ENCODE data around the gene PDCD4.
A peak's percentile ranks its signal among the peaks of the same experiment; 100 is the strongest.

PDCD4 gene

DNA sequence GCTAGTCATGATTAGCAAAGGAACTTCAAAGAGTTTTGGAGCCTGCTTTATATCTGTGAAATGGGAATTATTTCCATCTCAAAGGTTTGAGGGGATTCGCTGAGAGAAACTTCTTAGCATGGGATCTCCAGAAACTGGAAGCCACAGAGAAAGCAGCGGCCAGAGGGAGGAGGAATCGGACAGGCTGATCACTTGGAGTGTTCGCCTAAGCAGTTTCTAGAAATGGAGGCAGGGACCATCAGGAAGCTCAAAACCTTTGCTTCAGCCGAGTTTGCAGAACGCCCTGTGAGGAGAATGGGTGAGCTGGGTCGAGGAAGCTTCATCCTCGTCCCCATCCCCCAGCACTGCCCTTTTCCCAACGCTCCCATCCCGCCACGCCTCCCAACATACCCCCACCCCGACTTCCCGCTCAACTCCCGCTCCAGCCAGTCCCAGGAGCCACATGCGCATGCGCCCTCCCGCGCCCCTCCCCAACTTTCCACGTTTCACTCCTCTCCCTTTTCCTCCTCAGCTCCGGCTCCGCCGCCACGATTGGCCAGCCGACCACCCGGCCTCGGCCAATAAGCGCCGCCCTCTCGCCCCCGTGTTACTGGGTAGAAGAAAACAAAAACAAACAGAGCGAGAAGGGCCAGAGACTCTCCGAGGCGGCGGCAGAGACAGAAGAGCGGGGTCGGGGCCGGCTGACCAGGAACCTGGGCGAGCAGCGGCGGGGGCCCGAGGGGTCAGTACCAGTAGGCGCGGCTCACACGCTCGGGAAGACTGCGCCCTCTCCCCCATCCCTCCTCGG is at the start of gene PDCD4:
TSS of gene PDCD4 (plus strand) at position 631 of the 787 bp plus-strand sequence. CDS start 4,100 bp downstream, outside the sequence.
- peak; percentile 95 to 96 for DNase-seq

DNA sequence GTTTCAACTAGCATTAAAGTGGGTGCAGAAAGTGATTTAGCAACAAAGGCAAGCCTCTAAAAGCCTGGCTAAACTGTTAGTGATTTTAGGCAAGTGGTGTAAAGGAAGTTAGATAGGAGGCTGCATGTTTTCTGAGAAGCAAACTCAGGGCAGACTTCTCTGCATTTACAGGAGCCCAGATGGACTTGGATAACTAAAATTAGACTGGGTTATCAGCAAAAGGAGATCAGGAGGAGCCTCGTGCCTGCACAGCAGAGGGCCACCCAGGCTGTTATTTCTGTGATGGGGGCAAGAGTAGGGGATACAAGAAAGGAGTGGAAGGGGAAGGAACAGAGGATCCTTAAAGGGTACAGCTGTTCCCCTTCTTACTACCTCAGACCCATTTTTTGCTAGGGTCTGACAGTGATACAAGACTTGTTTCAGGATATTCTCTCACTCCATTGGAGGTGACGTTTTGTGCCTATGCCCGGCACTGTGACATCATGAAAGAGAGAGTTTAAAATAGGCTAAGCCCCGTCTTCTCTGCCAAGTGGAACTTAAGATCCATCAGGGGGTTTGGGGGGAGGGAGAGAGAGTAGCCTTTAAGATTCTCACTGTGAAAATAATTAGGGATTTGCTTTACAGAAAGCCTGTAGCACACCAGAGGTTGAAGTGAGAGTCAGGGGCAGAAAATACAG is 49.6 kb upstream of the PDCD4 start:
- DNase-seq, result no peak

DNA sequence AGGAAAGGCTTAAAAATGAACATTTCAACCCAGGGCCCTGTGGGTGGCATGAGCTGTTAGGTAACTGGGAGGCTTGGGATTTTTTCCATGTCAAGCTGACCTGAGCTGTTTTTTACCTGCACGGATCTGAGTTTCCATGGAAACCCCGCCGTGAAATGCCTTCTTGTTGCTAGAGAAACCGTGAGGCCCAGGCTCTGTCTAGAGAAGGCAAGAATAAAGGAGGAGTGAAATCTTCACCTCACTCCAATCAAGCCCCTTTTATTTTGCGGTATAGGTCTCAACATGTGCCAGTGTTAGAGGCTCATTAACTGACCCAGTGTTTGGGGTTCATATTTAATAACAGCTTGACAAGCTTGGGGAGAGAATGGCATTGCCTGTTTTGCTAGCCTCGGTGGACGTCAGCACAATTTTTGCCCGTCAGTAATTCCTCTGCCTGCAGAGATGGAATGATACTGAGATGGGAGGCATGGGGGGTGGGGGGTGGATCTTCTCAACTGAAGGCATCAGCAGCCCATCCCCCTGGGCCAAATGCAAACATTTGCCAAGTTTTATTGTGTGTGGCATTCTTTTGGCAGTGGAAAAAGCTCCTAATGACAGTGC is 48.9 kb upstream of the PDCD4 start:
- no peak for DNase-seq

DNA sequence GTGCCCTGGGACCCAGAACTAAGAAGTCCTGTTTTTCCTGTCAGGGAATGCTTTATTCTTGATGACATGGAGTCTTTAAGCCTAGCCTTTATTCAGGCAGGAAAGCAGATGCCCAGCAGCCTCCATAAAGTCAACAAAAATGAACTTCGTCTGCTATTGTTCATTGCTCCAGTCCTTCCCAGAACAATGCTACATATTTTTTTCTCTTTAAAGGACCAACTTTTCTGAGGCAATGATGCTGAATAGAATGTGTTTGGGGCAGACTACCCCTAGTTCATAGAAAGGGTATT is 47.6 kb upstream of the PDCD4 start:
- DNase-seq, result no peak

DNA sequence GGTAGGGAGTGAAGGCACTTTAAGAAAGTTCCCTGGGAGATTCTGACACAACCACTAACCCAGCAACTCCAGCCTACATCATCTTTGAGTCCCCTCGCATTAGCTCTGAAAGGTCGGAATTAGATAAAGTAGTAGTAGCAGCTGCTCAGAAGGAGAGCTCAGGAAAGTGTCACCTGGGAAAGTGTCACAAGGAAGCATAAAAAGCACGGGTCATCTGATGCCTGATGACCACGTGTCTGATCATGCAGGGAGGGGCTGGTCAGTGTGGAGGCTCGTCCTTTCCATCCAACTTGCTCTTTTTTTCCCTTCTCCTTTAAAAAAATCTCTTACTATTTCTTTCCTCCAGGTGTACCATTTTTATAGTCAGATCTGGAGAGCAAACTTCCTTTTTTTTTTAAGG is 47.1 kb upstream of the PDCD4 start:
- no peak for DNase-seq

DNA sequence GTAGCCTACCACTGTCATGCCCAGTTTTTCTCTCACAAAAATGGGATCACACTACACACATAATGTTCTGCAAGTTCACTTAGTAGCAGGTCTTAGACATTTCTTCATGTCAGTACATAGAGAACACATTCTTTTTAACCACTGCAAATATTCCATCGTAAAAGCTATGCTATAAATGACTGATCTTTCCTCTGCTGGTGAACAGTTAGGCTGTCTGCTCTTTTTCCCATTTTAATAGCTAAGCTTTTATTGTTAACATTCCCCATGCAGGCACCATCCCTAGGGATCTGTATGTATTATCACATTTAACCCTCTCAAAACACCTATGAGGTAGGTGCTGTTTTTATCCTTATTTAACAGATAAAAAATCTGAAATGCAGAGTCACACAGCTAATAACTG is 46.2 kb upstream of the PDCD4 start:
- DNase-seq, result no peak

DNA sequence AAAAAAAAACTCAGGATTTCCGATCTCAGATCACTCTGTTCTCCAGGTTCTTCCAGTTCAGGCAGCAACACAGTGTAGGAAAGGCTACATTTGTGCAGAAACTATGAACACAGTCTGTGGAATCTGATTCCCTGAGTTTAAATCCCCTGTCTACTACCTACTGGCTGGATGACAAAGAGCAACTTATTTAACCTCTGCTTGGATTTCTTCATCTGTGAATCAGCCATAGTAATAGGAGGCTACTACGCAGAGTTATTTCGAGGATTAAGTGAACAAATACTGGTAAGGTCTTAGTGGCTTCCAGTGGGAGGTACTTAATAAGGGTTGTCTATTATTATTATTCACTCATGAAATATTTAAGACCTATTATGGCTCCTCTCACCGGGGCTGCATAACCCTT is 44.3 kb upstream of the PDCD4 start:
- DNase-seq, result no peak

DNA sequence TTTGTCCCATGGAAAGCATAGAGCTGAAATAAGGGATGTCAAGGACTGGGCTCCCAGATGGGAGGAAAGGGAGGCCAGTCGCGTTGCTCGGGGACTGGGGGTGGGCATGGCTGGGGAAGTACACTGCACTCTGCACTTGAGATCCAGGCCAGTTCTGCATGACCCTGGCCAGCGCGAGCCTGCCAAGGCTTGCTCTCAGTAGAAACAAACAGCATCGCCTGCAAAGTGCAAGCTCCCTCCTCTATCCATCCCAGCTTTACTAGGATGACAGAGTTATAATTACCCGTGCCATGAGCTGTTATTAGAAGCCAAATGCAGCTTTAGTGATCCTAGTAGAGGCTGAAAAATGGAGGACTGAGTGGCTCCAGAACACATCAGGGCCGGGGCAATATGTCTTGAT is 43.9 kb upstream of the PDCD4 start:
- DNase-seq, result no peak

DNA sequence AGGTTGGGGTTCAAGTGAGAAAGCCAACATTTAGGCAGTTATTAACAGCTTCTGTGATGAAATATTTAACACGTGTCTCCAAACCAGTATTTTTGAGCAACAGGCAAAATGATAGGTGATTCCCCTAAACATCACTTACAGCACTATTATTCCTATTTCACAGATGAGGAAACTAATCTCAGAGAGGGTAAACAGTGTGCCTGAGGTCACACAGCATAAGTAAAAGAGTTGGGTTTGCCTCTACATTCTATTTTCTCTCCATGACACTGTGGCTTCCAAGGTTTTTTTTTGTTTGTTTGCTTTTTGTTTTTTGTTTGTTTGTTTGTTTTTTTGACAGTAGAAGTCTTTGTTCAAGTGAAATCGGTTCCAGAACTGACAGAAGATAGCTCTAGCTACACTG is 43.2 kb upstream of the PDCD4 start:
- no peak for DNase-seq

DNA sequence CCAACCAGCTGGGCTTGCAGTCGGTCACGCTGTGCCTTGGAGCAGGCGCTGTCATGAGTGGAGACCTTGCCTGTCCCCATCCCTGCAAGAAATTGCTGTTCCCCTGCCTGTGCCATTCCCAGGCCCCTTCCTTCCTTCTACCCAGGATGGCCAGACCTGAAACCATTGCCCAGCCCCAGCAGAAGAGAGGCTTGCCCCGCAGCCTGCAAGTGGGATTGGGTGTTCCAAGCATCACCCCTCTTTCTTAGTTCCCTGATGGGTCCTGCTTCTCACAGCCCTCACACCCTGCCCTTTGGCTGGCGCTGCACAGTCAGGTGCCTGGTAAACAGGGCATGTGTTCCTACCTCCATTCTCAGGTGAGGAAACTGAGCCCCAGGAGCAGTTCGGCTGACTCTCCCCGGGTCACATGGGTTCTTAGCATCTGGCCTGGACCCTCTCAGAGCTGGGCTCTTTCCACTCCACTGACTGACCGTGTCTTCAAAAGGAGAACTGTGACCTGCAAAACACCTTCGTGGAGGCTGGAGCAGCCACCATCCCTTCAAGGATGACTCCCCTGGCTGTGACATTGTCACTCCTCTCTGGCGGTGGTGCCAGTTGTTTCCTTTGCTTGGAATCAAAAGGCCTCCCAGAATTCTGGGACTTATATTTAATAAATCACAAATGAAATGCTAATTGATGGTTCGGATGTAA is 41.9 kb upstream of the PDCD4 start:
- no peak for DNase-seq

DNA sequence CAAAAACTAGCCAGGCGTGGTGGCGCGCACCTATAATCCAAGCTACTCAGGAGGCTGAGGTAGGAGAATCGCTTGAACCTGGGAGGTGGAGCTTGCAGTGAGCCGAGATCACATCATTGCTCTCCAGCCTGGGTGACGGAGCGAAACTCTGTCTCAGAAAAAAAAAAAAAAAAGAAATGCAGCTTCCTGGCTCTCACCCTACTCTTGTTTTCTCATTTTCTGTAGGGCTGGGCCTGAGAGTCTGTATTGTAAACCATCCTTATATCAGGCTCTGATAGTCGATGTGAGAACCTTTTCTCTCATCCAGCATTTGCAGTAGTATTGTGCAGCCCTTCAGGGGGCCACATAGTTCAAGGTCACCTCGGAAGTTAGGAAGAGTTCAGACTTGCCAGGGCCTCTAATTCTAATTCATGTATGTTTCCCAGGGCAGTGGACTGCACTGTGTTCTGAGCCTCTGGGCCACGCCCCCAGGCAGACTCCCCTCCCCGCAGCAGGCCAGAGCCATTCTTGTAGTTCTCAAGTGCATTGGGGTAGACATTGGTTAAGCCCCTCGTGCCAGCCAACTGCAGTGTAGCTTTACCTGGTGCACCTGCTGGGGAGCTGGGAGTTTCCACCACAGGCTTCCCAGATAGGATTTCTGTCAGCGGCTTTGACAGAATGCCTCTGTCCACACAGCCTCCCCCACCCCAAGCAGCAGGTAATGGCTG is 38.3 kb upstream of the PDCD4 start:
- DNase-seq, result no peak

DNA sequence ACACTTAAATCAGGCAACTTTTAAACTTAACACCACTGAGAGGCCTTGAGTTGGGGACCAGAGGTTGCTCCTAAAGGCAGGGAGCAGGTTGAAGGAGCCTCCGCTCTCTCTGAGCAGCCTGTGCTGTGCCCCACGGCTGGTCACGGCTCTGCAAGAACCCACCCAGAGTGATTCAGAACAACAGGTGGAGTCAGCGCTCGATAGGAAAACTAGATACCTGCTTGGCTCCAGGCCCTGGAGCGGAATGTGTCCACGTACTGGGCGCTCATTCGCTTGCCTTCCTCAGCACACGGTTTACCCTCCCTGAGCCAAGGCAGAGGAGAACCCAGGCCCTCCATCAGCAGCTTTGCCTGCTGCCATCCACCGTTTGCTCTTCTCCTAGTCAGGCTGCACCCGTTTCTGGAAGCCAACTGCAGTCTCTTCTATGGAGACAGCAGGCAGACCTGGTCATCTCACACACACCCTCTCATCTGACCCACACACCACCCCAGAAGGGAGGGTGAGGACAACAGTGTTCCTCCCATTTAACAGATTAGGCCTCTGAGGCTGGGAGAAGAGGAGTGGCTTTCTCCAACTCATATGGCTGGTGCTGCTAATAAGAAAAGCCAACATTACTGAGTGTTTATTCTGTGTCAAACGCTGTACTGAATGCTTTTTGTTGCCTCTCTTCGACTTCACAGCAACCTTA is 37.6 kb upstream of the PDCD4 start:
- no peak for DNase-seq

DNA sequence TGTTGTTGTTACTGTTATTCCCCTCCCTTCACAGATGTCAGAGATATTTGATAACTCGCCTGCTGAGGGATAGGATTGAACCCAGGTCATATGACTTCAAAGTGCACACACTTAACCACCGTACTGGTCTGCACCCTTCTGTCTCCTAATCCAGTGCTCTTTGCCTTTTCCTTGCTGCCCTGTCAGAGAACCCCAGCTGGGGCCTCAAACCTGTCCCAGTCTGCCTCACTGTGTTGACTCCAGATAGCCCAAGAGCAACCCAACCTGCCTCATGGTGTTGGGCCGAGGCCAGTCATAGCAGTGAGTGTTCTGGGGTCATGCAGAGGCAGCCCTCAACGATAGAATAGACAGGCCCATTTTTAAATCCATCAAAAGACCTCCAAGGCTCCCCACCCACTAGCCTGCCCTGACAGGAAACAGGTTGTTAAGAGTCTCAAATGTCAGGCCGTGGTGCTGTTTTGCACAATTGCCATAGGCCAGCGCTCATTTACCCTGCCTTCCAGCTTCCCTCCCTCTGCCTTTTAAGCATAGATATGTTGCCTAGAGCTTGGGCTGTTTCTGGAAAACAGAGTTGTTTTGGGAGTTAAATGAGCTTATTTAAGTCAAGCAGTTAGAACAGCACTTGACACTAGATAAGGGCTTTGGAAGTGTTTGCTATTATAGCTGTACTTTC is 37.0 kb upstream of the PDCD4 start:
- no peak for DNase-seq

DNA sequence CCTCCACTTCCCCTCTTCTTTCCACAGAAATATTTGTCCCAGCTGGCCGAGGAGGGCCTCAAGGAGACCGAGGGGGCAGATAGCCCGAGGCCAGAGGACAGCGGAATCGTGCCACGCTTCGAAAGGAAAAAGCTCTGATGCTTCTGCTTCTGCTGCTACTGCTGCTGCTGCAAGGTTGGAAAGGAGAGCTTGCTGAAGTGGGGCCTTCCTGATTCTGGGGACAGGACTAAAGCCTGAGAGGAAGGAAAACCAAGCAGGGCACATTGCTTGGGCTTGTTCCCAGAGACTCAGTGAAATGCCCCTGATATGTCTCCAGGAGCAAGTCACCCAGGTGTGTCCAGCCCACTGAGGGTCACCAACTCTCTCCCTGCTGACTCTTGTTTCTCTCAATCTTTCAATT is 35.9 kb upstream of the PDCD4 start:
- DNase-seq, result no peak

DNA sequence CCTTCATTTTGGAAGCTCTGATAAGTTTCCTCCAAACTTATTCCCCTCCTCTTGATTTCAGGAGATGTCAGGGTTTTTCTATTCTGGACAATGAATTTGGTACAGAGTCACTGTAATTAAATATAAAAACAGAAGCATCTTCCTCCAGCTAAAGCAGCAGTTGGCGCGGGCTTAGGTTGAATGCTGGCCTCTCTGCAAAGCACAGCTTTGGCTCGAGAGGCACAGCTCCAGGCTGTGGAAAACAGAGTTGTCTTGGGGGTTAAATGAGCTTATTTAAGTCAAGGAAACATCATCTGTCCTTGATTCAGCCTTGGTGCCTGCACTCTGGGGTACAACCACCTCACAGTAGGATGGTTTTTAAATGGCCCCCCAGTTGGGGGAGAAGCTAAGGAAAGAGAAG is 35.0 kb upstream of the PDCD4 start:
- no peak for DNase-seq

DNA sequence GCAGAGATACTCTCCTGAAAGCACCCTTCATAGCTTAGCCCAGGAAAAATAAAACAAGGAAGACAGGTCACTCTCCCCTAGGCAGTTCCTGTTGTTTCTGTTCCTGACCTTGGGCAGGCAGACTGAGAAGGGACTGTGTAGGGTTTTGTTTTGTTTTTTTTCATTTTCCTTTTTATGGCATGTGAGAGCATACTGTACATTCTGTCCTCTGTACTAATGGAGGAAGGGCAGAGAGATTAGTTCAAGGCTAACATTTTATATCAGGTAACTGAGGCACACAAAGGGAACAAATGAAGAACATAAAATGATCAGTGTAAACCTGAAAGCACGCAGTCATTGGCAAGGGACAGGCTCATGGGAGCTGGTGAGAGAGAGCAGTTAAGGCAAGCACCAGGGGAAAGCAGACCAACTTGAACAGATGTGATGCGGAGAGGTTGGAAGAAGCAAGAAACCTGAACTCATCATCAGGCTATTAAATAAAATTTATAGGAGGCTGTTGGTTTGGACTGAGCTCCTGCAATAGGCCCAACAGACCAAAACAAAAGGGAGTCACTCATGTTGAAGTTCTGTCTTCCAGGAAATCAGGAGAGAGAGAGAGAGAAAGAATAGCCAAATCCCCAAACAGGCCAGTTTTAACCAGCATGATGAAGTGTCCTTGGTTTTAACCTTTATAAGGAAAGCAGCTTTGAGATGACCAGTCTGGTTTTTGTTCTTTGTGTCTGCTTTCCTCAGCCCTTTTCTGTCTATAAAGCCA is 34.1 kb upstream of the PDCD4 start:
- no peak for DNase-seq

DNA sequence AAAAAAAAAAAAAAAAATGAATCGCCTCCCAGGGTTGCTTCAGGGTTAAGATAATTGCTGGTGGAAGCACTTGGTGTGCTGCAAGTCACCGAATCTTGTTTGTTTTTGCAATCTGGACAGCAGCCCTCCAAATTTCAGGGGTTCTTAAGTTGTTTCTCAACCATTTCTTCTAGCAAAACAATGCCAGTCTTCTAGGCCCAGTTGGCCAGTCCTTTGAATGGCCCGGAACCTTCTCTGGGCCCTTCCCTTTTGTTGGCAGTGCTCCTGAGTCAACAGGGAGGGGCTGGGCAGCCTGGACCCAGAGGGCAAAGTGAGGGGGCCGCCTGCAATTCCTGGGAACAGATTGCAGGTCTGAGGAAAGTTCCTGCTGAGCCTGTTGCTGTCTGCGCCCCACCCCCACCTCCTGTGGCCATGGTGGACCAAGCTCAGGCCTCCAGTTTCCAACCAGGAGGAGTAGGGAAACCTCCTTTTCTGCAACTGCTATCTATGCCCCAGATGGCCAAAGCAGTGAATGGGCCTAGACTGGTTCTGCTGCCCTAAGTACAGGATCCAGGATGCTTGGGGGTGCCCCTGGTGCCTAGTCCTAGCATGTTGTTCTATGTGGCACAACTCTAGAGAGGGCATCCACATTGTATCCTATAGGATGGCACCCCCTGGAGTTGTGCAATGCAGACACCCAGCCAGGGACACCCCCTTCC is 31.4 kb upstream of the PDCD4 start:
- no peak for DNase-seq

DNA sequence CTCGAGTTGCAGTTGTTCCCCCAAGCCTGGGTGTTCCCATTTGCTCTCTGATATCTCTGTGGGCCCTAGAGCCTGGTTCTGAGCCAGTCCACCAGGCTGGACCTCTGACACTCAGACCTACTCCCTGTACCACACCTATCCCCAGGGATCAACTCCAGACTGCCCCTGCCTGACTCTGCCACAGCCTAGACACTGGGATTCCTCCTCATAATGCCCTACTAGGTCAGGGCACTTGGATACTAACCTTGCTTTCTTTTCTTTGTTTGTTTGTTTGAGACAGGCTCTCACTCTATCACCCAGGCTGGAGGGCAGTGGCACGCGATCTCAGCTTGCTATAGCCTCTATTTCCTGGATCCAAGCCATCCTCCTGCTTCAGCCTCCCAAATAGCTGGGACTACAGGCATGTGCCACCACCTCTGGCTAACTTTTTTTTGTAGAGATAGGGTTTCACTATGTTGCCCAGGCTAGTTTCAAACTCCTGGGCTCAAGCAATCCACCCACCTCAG is 30.8 kb upstream of the PDCD4 start:
- no peak for DNase-seq

DNA sequence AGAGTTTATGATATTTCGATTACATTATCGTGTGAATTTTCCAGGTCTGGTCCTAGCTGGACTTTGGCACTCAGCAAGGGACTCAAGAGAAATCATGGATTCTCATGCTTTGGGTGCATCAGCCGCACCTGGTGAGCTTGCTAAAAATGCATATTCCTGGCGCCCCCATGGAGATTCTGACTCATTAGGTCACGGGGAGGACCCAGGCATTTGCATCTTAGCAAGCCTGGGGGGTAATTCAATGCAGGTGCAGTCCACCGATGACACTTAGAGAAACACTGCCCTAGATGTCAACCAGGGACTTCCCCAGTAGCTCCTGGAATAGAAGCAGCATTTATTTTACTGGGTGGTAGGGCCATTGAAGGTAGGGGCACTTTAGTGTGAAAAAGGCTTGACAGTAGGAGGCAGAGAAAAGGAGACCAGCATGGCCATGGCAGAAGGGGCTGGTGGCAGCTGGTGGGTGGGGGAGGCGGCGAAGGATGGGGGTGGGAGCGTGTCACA is 29.9 kb upstream of the PDCD4 start:
- DNase-seq, result no peak

DNA sequence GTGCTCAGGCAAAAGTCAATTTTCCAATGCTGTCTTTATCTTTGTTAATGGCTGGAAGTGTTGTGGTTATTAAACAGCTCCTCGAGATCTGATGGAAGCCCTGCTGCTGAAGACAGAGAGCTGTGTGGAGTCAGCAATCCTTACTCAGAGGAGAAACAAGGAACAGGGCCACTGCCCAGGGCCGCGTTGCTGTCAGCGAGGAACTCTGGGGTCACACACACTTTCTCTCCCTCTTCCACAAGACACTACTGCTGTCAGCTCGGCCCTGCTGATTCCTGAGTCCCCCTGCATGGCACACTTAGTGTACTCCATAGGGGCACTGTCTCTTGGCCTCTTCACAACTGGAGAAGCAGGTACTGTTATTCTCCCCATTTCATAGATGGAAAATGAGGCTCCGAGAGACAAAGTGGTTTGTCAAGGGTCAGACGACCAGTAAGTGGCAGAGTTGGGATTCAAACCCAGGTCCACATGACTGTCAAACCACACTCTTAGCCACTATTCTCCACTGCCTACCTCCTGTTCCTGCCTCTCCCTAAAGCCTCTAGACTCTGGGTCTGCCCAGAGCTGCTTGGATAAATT is 29.3 kb upstream of the PDCD4 start:
- no peak for DNase-seq

Data from NCI-H526 (cell line).